ENCODE measurements around the gene PRR5. TPM values are rescaled to one million over a fixed set of nuclear protein-coding genes. Genes with fewer than 3 reads are reported as not detected.
A peak's percentile ranks its signal among the peaks of the same experiment; 100 is the strongest.

PRR5 gene
- total and polyA plus RNA-seq, 2 experiments from 2014 or later = 15.3 to 31.4 TPM

DNA sequence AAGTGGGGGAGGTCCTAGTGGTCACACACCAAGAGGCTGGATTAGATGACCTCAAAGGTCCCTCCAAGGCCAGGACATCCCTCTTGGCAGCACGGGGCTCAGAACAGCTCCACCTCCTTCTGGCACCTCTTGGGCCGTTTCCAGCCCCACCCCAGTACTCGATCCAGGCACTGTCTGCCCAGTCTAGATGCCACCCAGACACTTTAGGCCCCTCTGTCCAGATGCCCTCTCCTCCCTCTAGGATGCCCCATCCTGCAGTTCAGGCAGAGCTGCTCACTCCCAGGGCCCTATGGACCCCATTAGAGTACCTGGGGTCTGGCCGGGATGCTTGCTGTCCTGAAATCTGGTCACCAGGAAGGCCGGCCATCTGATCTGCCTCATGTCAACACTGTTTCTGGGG is 34.7 kb upstream of the PRR5 start (continued):
- TF ChIP-seq, protein P1, sequence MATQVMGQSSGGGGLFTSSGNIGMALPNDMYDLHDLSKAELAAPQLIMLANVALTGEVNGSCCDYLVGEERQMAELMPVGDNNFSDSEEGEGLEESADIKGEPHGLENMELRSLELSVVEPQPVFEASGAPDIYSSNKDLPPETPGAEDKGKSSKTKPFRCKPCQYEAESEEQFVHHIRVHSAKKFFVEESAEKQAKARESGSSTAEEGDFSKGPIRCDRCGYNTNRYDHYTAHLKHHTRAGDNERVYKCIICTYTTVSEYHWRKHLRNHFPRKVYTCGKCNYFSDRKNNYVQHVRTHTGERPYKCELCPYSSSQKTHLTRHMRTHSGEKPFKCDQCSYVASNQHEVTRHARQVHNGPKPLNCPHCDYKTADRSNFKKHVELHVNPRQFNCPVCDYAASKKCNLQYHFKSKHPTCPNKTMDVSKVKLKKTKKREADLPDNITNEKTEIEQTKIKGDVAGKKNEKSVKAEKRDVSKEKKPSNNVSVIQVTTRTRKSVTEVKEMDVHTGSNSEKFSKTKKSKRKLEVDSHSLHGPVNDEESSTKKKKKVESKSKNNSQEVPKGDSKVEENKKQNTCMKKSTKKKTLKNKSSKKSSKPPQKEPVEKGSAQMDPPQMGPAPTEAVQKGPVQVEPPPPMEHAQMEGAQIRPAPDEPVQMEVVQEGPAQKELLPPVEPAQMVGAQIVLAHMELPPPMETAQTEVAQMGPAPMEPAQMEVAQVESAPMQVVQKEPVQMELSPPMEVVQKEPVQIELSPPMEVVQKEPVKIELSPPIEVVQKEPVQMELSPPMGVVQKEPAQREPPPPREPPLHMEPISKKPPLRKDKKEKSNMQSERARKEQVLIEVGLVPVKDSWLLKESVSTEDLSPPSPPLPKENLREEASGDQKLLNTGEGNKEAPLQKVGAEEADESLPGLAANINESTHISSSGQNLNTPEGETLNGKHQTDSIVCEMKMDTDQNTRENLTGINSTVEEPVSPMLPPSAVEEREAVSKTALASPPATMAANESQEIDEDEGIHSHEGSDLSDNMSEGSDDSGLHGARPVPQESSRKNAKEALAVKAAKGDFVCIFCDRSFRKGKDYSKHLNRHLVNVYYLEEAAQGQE (IDR thresholded peaks at IDR 0.05; ENCODE audit: unreplicated experiment) = no peak
- TF ChIP-seq, protein P2, sequence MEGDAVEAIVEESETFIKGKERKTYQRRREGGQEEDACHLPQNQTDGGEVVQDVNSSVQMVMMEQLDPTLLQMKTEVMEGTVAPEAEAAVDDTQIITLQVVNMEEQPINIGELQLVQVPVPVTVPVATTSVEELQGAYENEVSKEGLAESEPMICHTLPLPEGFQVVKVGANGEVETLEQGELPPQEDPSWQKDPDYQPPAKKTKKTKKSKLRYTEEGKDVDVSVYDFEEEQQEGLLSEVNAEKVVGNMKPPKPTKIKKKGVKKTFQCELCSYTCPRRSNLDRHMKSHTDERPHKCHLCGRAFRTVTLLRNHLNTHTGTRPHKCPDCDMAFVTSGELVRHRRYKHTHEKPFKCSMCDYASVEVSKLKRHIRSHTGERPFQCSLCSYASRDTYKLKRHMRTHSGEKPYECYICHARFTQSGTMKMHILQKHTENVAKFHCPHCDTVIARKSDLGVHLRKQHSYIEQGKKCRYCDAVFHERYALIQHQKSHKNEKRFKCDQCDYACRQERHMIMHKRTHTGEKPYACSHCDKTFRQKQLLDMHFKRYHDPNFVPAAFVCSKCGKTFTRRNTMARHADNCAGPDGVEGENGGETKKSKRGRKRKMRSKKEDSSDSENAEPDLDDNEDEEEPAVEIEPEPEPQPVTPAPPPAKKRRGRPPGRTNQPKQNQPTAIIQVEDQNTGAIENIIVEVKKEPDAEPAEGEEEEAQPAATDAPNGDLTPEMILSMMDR (conservative IDR thresholded peaks at IDR 0.05; ENCODE audit: low read depth in 2 of 2) = no peak
- TF ChIP-seq CREB1 (CRISPR knock-in tag; IDR thresholded peaks at IDR 0.05; ENCODE audit: low read depth) = no peak
- no peak for TF ChIP-seq ZNF114 (CRISPR knock-in tag; IDR thresholded peaks at IDR 0.05)
- TF ChIP-seq, protein P3, sequence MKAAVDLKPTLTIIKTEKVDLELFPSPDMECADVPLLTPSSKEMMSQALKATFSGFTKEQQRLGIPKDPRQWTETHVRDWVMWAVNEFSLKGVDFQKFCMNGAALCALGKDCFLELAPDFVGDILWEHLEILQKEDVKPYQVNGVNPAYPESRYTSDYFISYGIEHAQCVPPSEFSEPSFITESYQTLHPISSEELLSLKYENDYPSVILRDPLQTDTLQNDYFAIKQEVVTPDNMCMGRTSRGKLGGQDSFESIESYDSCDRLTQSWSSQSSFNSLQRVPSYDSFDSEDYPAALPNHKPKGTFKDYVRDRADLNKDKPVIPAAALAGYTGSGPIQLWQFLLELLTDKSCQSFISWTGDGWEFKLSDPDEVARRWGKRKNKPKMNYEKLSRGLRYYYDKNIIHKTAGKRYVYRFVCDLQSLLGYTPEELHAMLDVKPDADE (IDR thresholded peaks at IDR 0.05) = no peak
- no peak for TF ChIP-seq EZH2phosphoT487 (IDR thresholded peaks at IDR 0.05; ENCODE audit: unreplicated experiment)

DNA sequence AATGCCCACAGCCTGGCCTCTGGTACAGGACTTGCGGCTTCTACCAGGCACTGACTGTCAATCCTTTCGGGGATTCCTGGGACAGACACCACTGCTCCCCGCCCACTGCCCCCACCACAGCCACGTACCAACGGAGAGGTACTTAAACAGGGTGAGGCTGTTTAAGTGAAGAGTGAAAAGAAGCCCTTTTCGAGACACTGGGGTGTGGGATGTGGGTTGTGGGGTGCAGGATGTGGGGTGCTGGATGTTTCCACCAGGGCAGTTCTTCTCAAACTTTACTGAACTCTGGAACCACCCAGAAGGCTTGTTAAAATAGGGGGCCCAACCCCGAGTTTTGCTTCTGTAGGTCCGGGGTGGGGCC is 34.2 kb upstream of the PRR5 start:
- no peaks in the 10 kb centered on the region for H3K36me3 ChIP-seq (ENCODE audit: insufficient read depth)
- H3K36me3 Mint-ChIP-seq (ENCODE audit: low read depth) = no peaks in the 10 kb centered on the region
- H3K27me3 ChIP-seq (ENCODE audit: insufficient read depth) = peaks cover 19% of the 10 kb centered on the region; the same call in 1 of the 2 replicates
- no peak overlapping the region for H3K27ac ChIP-seq (ENCODE audit: low read depth)
- H3K4me3 ChIP-seq = peak overlapping the region; percentile 70
- peaks cover 5% of the 10 kb centered on the region; the same call in 1 of the 3 replicates for H3K4me1 Mint-ChIP-seq
- peaks cover 13% of the 10 kb centered on the region for H3F3A ChIP-seq (replicated peaks; ENCODE audit: low read depth)
- peak overlapping the region; percentile 99 for H2AFZ ChIP-seq
- H3K4me1 ChIP-seq (ENCODE audit: insufficient read depth) = peaks cover 6% of the 10 kb centered on the region; the same call in 1 of the 2 replicates
- DNase-seq (ENCODE audit: low spot score) (no peak), ATAC-seq (peak; percentile 11)
- peaks cover 19% of the 10 kb centered on the region for H3K27me3 Mint-ChIP-seq (ENCODE audit: insufficient read depth, low read depth, poor library complexity)
- no peak overlapping the region for H3K27ac Mint-ChIP-seq
- H4K20me1 ChIP-seq (replicated peaks; ENCODE audit: insufficient read depth) = no peaks in the 10 kb centered on the region
- H3K9me2 ChIP-seq (ENCODE audit: insufficient read depth) = no peaks in the 10 kb centered on the region
- TF ChIP-seq STAT1 (IDR thresholded peaks at IDR 0.05; ENCODE audit: unreplicated experiment) = no peak
- TF ChIP-seq EZH2 (IDR thresholded peaks at IDR 0.05; ENCODE audit: low read depth, unreplicated experiment) = no peak
- TF ChIP-seq JUNB (IDR thresholded peaks at IDR 0.05; ENCODE audit: unreplicated experiment) = no peak
- TF ChIP-seq ZNF331 (CRISPR knock-in tag; IDR thresholded peaks at IDR 0.05; ENCODE audit: low read depth) = no peak
- TF ChIP-seq POLR2AphosphoS5 (IDR thresholded peaks at IDR 0.05; ENCODE audit: low read depth) = no peak
- peak overlapping the region; percentile 66 for H3K4me3 Mint-ChIP-seq
- H3K79me2 ChIP-seq (replicated peaks; ENCODE audit: insufficient read depth) = no peaks in the 10 kb centered on the region
- peak overlapping the region; percentile 88 for H3K4me2 ChIP-seq
- H3K9me3 Mint-ChIP-seq = peaks cover 4% of the 10 kb centered on the region; the same call in 1 of the 3 replicates

Data from GM23338 (cell line).